ENCODE results near the gene GRK5.

Gene GRK5

DNA sequence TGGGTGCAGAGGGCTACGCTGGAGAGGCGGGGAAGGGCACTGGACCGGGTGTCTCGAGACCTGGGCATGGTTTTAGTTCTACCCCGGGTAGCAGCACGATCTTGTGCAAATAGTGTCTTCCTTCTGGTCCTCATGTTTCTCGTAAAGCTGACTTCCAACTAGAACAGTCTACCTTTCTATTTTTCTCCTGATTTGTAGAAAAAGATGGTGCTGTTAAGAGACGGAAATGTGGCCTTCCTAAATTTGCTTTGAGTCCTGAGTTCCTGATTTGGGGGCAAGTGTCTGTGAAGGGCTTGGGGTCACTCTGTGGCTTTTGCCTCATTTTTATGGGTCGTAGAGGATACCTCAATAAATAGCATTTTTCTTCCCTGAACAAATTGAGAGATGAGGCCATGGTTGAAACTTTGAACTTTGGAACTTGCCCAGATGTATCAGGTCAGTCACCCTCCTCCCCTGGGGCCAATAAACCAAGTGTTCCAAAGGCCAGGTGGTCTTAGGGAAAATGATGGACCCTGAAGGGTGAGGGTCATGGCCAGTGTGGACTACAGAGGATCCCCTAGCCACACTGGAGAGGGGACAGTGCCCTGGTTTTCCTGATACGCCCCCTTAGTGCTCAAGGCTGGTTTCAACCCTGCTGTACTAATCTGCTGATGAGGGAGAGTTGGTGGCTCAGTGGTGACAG is 45.2 kb downstream of the GRK5 start:
- TF ChIP-seq, protein P1, sequence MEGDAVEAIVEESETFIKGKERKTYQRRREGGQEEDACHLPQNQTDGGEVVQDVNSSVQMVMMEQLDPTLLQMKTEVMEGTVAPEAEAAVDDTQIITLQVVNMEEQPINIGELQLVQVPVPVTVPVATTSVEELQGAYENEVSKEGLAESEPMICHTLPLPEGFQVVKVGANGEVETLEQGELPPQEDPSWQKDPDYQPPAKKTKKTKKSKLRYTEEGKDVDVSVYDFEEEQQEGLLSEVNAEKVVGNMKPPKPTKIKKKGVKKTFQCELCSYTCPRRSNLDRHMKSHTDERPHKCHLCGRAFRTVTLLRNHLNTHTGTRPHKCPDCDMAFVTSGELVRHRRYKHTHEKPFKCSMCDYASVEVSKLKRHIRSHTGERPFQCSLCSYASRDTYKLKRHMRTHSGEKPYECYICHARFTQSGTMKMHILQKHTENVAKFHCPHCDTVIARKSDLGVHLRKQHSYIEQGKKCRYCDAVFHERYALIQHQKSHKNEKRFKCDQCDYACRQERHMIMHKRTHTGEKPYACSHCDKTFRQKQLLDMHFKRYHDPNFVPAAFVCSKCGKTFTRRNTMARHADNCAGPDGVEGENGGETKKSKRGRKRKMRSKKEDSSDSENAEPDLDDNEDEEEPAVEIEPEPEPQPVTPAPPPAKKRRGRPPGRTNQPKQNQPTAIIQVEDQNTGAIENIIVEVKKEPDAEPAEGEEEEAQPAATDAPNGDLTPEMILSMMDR (IDR thresholded peaks at IDR 0.05), result no peak
- H3K4me2 ChIP-seq (ENCODE audit: low read length), result no peak overlapping the region

DNA sequence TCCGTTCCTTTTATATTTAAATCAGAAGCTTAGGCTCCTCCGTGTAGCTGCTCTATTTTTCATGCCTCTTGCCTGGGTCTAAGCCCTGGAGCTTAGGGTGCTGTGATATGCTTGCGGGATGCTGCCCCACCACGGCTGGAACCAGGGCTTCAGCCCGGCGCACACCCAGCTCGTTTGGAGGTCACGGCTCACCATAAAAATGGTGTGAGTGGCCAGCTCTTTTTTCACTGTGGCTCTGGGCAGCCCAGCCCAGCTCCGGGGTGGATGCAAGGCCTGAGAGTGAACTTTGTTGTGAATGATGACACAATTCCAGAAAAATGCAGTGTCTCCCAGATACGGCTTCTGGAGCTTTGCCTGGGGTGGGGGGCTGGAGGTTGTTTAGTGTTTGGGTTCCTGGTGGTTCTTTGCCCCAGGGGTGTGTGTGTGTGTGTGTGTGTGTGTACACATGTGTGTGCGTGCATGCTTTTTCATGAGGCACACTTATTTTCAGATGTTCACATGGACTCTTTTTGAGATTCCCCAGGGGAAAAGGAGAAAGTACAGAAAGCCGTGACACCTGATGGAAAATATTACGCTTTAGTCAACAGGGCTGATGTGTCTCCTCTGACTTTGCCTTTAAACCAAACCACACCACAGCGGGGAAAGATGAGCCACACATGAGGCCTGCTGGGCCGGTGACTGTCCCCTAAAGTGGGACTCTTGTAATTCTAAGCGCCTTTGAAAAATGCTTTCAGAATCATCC is 46.2 kb downstream of the GRK5 start:
- peaks cover 88% of the 10 kb centered on the region for H3K79me2 ChIP-seq
- no peaks in the 10 kb centered on the region for H3K36me3 ChIP-seq (ENCODE audit: control insufficient read depth, insufficient read depth, low read length)
- TF ChIP-seq, protein P1 (IDR thresholded peaks at IDR 0.05), result peak; percentile 11
- no peak overlapping the region for H2AFZ ChIP-seq
- peak overlapping the region; percentile 70 for H3K27ac ChIP-seq
- no peaks in the 10 kb centered on the region for H3K27me3 ChIP-seq (ENCODE audit: control insufficient read depth, insufficient read depth, low read length)
- no peak overlapping the region for H3K4me3 ChIP-seq (ENCODE audit: low read depth, low read length)
- H3K9me3 ChIP-seq (ENCODE audit: control insufficient read depth, low read length), result no peaks in the 10 kb centered on the region
- H3K4me2 ChIP-seq (ENCODE audit: low read length), result peak overlapping the region; percentile 2
- H3K9ac ChIP-seq, result no peak overlapping the region
- peaks cover 25% of the 10 kb centered on the region for H3K4me1 ChIP-seq

More for the DNA sequence above, 45.2 kb downstream of the GRK5 start:
- peak overlapping the region; percentile 70 for H3K27ac ChIP-seq
- no peaks in the 10 kb centered on the region for H3K9me3 ChIP-seq (ENCODE audit: control insufficient read depth, low read length)
- H2AFZ ChIP-seq, result no peak overlapping the region
- no peak overlapping the region for H3K4me3 ChIP-seq (ENCODE audit: low read depth, low read length)
- H3K36me3 ChIP-seq (ENCODE audit: control insufficient read depth, insufficient read depth, low read length), result no peaks in the 10 kb centered on the region
- no peaks in the 10 kb centered on the region for H3K27me3 ChIP-seq (ENCODE audit: control insufficient read depth, insufficient read depth, low read length)
- H3K9ac ChIP-seq, result no peak overlapping the region
- H3K4me1 ChIP-seq, result peaks cover 25% of the 10 kb centered on the region
- peaks cover 86% of the 10 kb centered on the region for H3K79me2 ChIP-seq

DNA sequence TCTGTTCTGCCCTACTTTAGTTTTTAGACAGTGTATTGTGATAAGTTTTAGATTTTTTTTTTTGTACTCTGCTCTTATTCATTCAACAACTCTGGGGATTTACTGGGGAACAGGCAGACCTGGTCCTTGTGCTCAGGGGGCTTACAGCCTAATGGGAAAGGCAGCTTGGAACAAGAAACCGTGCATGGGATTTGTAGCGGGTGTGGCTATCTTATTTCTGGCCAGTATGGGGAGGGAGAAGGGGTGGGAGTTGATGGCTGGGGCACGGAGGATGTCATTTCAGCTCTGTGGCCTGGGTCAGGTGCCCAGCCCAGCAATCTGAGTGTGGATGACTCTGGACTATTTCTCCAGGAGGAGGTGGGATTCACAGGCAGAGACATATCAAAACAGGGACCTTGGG is 47.0 kb downstream of the GRK5 start:
- peaks cover 25% of the 10 kb centered on the region for H3K4me1 ChIP-seq
- H3K36me3 ChIP-seq (ENCODE audit: control insufficient read depth, insufficient read depth, low read length), result no peaks in the 10 kb centered on the region
- peak overlapping the region; percentile 2 for H3K4me2 ChIP-seq (ENCODE audit: low read length)
- peak overlapping the region; percentile 70 for H3K27ac ChIP-seq
- H2AFZ ChIP-seq, result no peak overlapping the region
- H3K4me3 ChIP-seq (ENCODE audit: low read depth, low read length), result no peak overlapping the region
- H3K9ac ChIP-seq, result no peak overlapping the region
- TF ChIP-seq, protein P1 (IDR thresholded peaks at IDR 0.05), result no peak
- H3K79me2 ChIP-seq, result peaks cover 90% of the 10 kb centered on the region
- no peaks in the 10 kb centered on the region for H3K9me3 ChIP-seq (ENCODE audit: control insufficient read depth, low read length)
- H3K27me3 ChIP-seq (ENCODE audit: control insufficient read depth, insufficient read depth, low read length), result no peaks in the 10 kb centered on the region

DNA sequence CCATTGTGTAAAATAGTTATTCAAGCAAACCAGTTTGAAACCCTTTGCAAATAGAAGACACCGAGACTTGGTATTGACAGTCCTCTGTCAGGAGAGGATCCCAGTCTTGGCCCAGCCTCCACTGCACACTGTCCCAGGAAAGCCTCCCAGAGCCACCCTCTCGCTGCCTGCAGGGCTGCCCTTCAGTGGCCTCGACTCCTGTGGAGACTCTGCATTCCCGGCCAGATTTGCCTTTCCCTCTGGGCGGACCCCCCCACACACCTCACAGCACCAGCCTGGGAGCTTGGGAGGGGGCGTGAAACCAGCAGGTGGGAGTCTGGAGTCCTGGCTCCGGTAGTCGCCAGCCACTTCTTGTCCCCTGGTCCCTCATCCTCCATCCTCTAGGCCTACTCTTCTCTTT is 48.7 kb downstream of the GRK5 start:
- Histone ChIP-seq H3K9me3 (ENCODE audit: control insufficient read depth, low read length) (no peaks in the 10 kb centered on the region), H2AFZ (no peak overlapping the region), H3K9ac (no peak overlapping the region), H3K4me2 (ENCODE audit: low read length) (no peak overlapping the region), H3K79me2 (peaks cover 80% of the 10 kb centered on the region), H3K36me3 (ENCODE audit: control insufficient read depth, insufficient read depth, low read length) (no peaks in the 10 kb centered on the region), H3K27ac (peak overlapping the region; percentile 18), H3K4me1 (peaks cover 23% of the 10 kb centered on the region), H3K27me3 (ENCODE audit: control insufficient read depth, insufficient read depth, low read length) (no peaks in the 10 kb centered on the region), H3K4me3 (ENCODE audit: low read depth, low read length) (no peak overlapping the region)
- TF ChIP-seq, protein P1 (IDR thresholded peaks at IDR 0.05), result no peak
